GM12872 (cell line): ENCODE data around the gene SECTM1.

ENCODE experiments used
- TF ChIP-seq, protein P1 (sequence below): IDR thresholded peaks from 3 replicates; pipeline ENCODE4 v1.5.1; 2011; ENCODE audit warnings: low read depth, mild to moderate bottlenecking, low read length, moderate library complexity; ENCODE audit not compliant: insufficient read depth

SECTM1 gene

DNA sequence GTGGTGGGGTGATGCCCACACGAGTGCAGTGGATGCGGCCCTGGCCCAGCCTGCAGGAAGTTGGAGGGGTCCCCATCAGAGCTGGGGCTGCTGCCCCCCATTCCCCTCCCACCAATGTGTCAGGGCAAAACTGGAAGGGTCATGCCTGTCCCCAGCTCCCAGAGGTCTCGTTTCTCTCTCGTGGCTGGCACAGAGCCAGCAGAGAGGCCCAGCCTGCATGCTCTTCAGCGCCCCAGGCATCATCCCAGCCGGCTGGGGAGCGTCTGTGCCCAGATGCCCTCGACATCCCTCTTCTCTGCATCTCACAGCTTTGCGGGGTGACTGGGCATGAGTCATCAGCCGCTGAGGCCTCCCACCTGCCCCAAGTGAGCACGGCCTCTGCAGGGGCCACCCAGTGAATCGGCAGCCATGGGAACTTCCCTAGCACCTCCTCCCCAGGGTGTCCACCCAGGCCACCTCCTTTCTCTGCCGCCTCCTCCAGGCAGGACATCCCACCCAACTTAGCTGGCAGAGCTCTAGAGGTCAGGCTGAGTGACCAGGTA, 50.3 kb downstream of the SECTM1 start:
- TF ChIP-seq, protein P1, sequence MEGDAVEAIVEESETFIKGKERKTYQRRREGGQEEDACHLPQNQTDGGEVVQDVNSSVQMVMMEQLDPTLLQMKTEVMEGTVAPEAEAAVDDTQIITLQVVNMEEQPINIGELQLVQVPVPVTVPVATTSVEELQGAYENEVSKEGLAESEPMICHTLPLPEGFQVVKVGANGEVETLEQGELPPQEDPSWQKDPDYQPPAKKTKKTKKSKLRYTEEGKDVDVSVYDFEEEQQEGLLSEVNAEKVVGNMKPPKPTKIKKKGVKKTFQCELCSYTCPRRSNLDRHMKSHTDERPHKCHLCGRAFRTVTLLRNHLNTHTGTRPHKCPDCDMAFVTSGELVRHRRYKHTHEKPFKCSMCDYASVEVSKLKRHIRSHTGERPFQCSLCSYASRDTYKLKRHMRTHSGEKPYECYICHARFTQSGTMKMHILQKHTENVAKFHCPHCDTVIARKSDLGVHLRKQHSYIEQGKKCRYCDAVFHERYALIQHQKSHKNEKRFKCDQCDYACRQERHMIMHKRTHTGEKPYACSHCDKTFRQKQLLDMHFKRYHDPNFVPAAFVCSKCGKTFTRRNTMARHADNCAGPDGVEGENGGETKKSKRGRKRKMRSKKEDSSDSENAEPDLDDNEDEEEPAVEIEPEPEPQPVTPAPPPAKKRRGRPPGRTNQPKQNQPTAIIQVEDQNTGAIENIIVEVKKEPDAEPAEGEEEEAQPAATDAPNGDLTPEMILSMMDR = no peak

DNA sequence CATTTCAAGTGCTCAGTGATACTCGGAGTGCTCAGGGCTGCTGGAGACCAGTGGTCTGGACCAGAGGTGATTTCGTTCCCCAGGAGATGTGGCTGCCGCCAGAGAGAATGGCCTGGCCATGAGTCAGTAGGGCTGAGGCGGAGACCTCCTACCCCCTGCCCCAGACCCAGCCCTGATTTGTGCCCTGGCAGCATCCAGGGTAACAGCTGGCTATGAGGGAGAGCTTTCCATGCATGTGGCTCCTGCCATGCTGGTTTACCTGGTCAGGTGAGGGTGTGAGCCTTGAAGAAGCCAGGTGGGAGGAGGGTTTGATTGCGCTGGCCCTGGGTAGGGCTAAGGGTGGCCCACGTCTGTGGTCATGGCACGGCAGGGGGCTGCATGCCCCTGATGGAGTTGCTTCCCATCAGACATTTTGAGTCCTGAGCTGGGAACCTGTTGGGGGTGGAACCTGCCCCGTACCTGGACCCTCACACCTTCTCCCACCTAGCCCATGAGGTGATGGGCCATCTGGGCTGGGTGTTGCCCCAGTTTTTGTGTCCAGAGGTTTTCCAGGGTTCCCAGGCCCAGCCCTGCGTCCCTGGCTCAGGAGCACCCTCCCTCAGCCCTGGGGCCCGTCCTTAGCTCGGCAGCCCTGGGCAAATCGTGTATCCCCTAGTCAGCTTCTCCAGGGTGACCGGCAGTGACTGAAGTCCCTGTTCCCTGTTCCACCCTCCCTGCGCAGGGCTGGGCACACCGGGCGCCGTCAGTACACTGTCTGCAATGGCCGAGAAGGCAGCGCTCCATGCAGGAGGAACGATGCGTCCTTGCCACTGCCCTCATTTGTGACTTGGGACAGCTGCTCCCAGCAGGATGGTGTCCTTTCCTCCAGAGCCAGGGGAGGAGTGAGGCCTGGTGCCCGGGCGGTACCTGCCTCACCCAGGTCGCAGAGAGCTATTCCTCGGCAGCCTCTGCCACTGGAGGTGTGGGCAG, 51.0 kb downstream of the SECTM1 start:
- TF ChIP-seq, protein P1 = no peak

DNA sequence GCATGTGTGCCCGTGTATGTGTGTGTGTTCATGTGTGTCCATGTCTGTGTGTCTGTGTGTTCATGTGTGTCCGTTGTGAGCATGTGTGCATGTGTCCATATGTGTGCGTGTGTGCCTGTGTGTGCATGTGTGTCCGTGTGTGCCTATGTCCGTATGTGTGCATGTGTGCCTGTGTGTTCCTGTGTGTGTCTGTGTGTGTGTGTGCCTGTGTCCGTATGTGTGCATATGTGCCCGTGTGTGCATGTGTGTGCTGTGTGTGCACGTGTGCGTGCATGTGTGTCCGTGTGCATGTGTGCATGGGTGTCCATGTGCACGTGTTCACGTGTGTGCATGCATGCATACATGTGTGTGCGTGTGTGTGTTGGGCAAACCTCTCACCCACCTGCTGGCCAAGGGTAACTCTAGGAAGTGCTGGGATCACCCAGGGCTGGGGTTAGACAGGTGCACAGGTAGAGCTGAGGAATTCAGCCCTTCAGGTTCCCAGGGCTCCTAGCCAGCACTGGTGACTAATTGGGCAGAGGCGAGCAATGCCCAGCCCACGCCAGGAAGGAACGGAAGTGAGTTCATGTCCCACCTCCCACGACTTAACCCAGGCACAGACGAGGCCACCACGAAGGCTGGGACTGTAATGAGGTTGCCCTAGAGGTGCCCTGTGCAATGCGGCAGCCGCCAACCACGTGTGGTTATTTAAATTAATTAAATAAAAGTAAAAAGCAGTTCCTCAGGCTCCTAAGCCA, 51.9 kb downstream of the SECTM1 start:
- TF ChIP-seq, protein P1 = no peak

DNA sequence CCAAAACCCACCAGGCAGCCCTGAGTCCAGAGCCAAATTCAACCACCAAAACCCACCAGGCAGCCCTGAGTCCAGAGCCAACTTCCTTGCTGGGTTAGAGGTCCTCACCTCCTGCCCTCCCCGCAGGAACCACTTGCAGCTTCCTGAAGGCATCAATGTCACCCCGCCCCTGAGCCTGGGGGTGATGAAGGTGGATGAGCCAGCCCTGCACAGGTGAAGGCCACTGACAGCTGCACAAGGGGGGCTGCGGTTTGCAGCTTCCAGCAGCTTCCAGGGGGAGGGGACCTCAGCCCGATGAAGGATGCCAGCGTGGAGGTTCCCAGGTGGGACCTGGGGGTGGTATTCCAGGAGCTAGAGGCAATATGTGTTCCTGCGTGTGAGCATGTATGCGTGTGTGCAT, 52.5 kb downstream of the SECTM1 start:
- TF ChIP-seq, protein P1 = no peak

DNA sequence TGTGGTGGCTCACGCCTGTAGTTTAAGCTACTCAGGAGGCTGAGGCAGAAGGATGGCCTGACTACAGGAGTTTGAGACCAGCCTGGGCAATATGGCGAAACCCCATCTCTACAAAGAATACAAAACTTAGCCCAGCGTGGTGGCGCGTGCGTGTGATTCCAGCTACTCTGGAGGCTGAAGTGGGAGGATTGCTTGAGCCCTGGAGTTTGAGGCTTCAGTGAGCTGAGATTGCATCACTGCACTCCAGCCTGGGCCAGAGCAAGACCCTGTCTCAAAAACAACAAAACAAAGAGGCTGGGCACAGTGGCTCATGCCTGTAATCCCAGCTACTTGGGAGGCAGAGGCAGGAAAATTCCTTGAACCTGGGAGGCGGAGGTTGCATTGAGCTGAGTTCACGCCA, 53.0 kb downstream of the SECTM1 start:
- TF ChIP-seq, protein P1 = no peak

DNA sequence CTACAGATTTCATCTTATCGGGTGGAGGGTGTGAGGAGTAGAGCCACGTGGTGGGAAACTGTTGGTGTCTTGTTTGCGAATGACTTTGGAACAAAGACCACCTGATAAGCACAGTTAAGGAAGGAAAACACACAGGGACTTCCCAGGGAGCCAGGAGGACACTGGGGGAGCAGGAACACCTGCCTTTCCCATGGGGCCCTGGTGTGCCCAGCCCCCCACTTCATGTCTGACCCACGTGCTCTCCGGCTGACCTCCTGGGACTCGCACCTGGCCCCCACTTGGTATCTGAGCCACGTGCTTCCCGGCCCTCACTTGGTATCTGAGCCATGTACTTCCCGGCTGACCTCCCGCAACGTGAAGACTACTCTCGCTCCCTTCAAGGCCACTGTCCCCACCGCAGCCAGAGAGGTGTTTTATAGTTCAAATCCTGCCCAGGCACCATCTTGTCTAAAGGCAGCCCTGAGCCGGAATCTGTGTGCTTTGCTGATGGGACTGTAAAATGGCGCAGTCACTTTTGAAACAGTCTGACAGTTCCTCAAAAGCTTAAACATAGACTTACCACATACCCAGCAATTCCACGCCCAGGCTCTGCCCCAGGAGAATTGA, 54.7 kb downstream of the SECTM1 start:
- TF ChIP-seq, protein P1 = no peak

DNA sequence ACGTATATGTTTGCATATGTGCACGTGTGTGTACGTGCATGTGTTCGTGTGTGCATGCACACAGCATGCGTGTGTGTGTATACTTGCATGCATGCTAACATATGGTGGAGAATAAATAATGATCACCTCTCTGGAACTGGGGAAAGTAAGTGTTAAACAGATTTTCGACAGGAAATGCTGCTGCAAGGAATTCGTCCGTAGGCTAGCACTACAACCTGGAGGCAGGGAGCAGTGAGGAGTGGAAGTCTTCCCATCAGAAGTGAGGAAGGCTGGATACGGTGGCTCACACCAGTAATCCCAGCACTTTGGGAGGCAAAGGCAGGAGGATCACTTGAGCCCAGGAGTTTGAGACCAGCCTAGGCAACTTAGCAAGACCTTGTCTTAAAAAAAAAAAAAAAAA, 55.3 kb downstream of the SECTM1 start:
- TF ChIP-seq, protein P1 = no peak
